ENCODE results near the gene SARDH. TPM values are rescaled to one million over a fixed set of nuclear protein-coding genes. Genes with fewer than 3 reads are reported as not detected.

The SARDH gene
- total RNA-seq, 1 donor from 2014 or later: 5.0 TPM

DNA sequence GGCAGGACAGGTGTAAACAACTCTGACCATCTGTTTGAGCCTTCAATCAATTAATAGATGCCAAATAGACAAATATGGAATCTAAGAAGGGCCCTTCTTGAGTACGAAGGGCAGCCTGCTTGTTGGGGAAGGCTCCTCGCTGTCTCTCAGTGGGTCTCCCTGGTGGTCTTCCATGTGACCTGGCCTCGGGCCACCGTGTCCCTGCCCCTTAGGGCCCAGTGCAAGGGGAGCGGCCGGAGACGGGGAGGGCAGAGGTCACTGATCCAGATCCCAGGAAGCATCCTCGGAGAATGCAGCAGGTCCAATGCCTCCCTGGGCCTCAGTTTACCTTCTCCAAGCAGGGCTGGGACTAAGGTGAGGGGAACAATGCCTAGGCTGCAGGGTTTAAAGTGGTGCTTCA is 99.4 kb downstream of the SARDH start:
- Mint-ChIP-seq H3K27me3 (ENCODE audit: unreplicated experiment) (peaks cover 13% of the 10 kb centered on the region), H3K4me3 (ENCODE audit: unreplicated experiment) (no peak overlapping the region), H3K27ac (ENCODE audit: unreplicated experiment) (no peak overlapping the region), H3K4me1 (ENCODE audit: unreplicated experiment) (peaks cover 17% of the 10 kb centered on the region), H3K9me3 (ENCODE audit: unreplicated experiment) (no peaks in the 10 kb centered on the region), H3K36me3 (ENCODE audit: low read depth, unreplicated experiment) (peaks cover 3% of the 10 kb centered on the region)
- no peak for TF ChIP-seq CTCF (IDR thresholded peaks at IDR 0.05; ENCODE audit: unreplicated experiment)
- no peak for DNase-seq (ENCODE audit: low spot score)

DNA sequence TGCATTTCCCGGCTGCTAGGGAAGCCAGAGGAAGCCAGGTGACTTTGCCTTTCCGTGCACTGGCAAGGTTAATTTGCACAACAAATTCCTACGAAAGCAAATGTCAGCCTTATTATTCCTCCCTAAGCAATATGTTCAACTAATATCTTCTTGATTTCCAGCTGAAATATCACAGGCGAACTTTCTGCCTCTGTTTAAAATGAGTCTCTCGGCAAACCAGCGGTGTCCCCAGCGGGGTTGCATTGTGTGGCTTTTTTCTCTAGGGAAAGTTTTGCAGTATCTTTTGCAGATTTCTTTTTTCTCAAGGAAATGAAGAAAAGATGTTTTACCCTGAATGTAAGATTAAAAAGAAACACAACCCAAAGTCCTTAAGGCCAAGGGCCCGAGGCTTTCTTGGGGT is 100.1 kb downstream of the SARDH start:
- H3K36me3 Mint-ChIP-seq (ENCODE audit: low read depth, unreplicated experiment): peaks cover 3% of the 10 kb centered on the region
- H3K27ac Mint-ChIP-seq (ENCODE audit: unreplicated experiment): peak overlapping the region; percentile 13
- H3K4me1 Mint-ChIP-seq (ENCODE audit: unreplicated experiment): peaks cover 19% of the 10 kb centered on the region
- DNase-seq (ENCODE audit: low spot score): no peak
- H3K27me3 Mint-ChIP-seq (ENCODE audit: unreplicated experiment): peaks cover 16% of the 10 kb centered on the region
- no peak for TF ChIP-seq CTCF (IDR thresholded peaks at IDR 0.05; ENCODE audit: unreplicated experiment)
- H3K4me3 Mint-ChIP-seq (ENCODE audit: unreplicated experiment): no peak overlapping the region
- no peaks in the 10 kb centered on the region for H3K9me3 Mint-ChIP-seq (ENCODE audit: unreplicated experiment)

DNA sequence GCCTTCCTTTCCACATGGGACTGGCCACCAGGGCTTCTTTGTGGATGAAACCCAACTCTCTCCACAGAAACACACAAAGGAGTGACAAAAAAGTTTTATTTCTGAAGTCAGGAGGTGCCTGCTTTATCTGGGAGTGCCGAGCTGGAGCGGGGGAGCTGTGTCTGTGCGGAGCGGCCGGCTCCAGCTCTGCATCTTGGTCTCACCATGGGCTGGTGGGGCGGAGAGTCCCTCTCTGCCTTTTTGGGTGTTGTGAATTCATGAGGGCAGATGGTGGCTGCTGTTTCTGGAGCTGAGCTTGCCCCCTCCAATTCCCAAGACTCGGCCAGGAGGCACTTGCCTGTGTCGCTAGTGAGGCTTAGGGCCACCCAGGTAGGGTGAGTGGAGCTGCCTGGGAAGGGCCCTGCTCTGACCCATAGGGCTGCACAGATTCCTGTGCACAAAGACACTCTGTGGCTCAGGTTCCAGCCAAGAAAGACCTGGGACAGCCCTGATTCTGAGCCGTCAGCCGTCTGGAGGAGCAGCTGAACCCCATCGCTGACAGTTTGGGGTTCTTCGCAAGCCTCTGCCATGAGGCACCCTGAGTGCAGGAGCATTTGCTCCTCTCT is 100.6 kb downstream of the SARDH start:
- no peak for TF ChIP-seq CTCF (IDR thresholded peaks at IDR 0.05; ENCODE audit: unreplicated experiment)
- Mint-ChIP-seq H3K4me3 (ENCODE audit: unreplicated experiment) (no peak overlapping the region), H3K9me3 (ENCODE audit: unreplicated experiment) (no peaks in the 10 kb centered on the region), H3K4me1 (ENCODE audit: unreplicated experiment) (peaks cover 19% of the 10 kb centered on the region), H3K36me3 (ENCODE audit: low read depth, unreplicated experiment) (peaks cover 3% of the 10 kb centered on the region), H3K27me3 (ENCODE audit: unreplicated experiment) (peaks cover 17% of the 10 kb centered on the region), H3K27ac (ENCODE audit: unreplicated experiment) (no peak overlapping the region)
- no peak for DNase-seq (ENCODE audit: low spot score)

GRCh38 chr9:133636902-133637301 is 101.2 kb downstream of the SARDH start:
- DNase-seq (ENCODE audit: low spot score): no peak
- Mint-ChIP-seq H3K4me3 (ENCODE audit: unreplicated experiment) (peak overlapping the region; percentile 67), H3K9me3 (ENCODE audit: unreplicated experiment) (no peaks in the 10 kb centered on the region), H3K27ac (ENCODE audit: unreplicated experiment) (no peak overlapping the region), H3K36me3 (ENCODE audit: low read depth, unreplicated experiment) (peaks cover 3% of the 10 kb centered on the region), H3K27me3 (ENCODE audit: unreplicated experiment) (peaks cover 16% of the 10 kb centered on the region), H3K4me1 (ENCODE audit: unreplicated experiment) (peaks cover 19% of the 10 kb centered on the region)
- TF ChIP-seq CTCF (IDR thresholded peaks at IDR 0.05; ENCODE audit: unreplicated experiment): no peak
